Measurements from ENCODE around the gene C1orf105.
"Not testable (repeated sequence)": the region's sequence is repeated elsewhere in the genome, so short reads cannot be mapped to it uniquely, and the experiment has no call there.

GRCh38 chr1:172437183-172437582 lies 16.7 kb downstream of the C1orf105 start:
- not testable (repeated sequence) for TF ChIP-seq CTCF, POLR2A (IDR thresholded peaks at IDR 0.05)
